ENCODE measurements around the gene AGAP1.

AGAP1 gene

GRCh38 chr2:235690082-235690808, 196.4 kb downstream of the AGAP1 start:
- Histone ChIP-seq H3K27me3 (ENCODE audit: low read depth, low read length) (no peaks in the 10 kb centered on the region), H3K4me1 (ENCODE audit: control insufficient read depth in 1 of 2, insufficient read depth in 2 of 2, low read length in 2 of 2) (peaks cover 3 to 24% of the 10 kb centered on the region in 2 donors), H3K36me3 (ENCODE audit: control insufficient read depth in 1 of 2, insufficient read depth in 2 of 2, low read length in 2 of 2) (no peaks in the 10 kb centered on the region), H3K4me3 (ENCODE audit: low read depth in 1 of 2, low read length in 2 of 2) (no peak overlapping the region), H3K9me3 (ENCODE audit: control insufficient read depth in 1 of 2, low read length in 2 of 2) (no peaks in the 10 kb centered on the region), H3K27ac (ENCODE audit: low read length) (no peak overlapping the region)

- H3K36me3 ChIP-seq (ENCODE audit: control insufficient read depth in 1 of 2, insufficient read depth in 2 of 2, low read length in 2 of 2), result no peaks in the 10 kb centered on the region
- no peaks in the 10 kb centered on the region for H3K9me3 ChIP-seq (ENCODE audit: control insufficient read depth in 1 of 2, low read length in 2 of 2)
- no peak overlapping the region for H3K27ac ChIP-seq (ENCODE audit: low read length)
- no peak overlapping the region for H3K4me3 ChIP-seq (ENCODE audit: low read depth in 1 of 2, low read length in 2 of 2)
- H3K4me1 ChIP-seq (ENCODE audit: control insufficient read depth in 1 of 2, insufficient read depth in 2 of 2, low read length in 2 of 2), result peaks cover 3 to 23% of the 10 kb centered on the region in 2 donors
- no peaks in the 10 kb centered on the region for H3K27me3 ChIP-seq (ENCODE audit: low read depth, low read length)
Measured at GRCh38 chr2:235690809-235691450, 197.1 kb downstream of the AGAP1 start.

GRCh38 chr2:235692076-235692475, 198.2 kb downstream of the AGAP1 start:
- H3K27ac ChIP-seq (ENCODE audit: low read length), result no peak overlapping the region
- no peaks in the 10 kb centered on the region for H3K9me3 ChIP-seq (ENCODE audit: control insufficient read depth in 1 of 2, low read length in 2 of 2)
- H3K4me3 ChIP-seq (ENCODE audit: low read depth in 1 of 2, low read length in 2 of 2), result no peak overlapping the region
- H3K36me3 ChIP-seq (ENCODE audit: control insufficient read depth in 1 of 2, insufficient read depth in 2 of 2, low read length in 2 of 2), result no peaks in the 10 kb centered on the region
- H3K27me3 ChIP-seq (ENCODE audit: low read depth, low read length), result no peaks in the 10 kb centered on the region
- peaks cover 3 to 26% of the 10 kb centered on the region in 2 donors for H3K4me1 ChIP-seq (ENCODE audit: control insufficient read depth in 1 of 2, insufficient read depth in 2 of 2, low read length in 2 of 2)

GRCh38 chr2:235692671-235693171, 198.9 kb downstream of the AGAP1 start:
- Histone ChIP-seq H3K36me3 (ENCODE audit: control insufficient read depth in 1 of 2, insufficient read depth in 2 of 2, low read length in 2 of 2) (no peaks in the 10 kb centered on the region), H3K9me3 (ENCODE audit: control insufficient read depth in 1 of 2, low read length in 2 of 2) (no peaks in the 10 kb centered on the region), H3K27me3 (ENCODE audit: low read depth, low read length) (no peaks in the 10 kb centered on the region), H3K4me1 (ENCODE audit: control insufficient read depth in 1 of 2, insufficient read depth in 2 of 2, low read length in 2 of 2) (peaks cover 3 to 31% of the 10 kb centered on the region in 2 donors), H3K4me3 (ENCODE audit: low read depth in 1 of 2, low read length in 2 of 2) (no peak overlapping the region), H3K27ac (ENCODE audit: low read length) (no peak overlapping the region)

GRCh38 chr2:235693279-235693678, 199.4 kb downstream of the AGAP1 start:
- no peaks in the 10 kb centered on the region for H3K9me3 ChIP-seq (ENCODE audit: control insufficient read depth in 1 of 2, low read length in 2 of 2)
- H3K4me1 ChIP-seq (ENCODE audit: control insufficient read depth in 1 of 2, insufficient read depth in 2 of 2, low read length in 2 of 2), result peaks cover 3 to 36% of the 10 kb centered on the region in 2 donors
- no peaks in the 10 kb centered on the region for H3K27me3 ChIP-seq (ENCODE audit: low read depth, low read length)
- H3K36me3 ChIP-seq (ENCODE audit: control insufficient read depth in 1 of 2, insufficient read depth in 2 of 2, low read length in 2 of 2), result no peaks in the 10 kb centered on the region
- no peak overlapping the region for H3K4me3 ChIP-seq (ENCODE audit: low read depth in 1 of 2, low read length in 2 of 2)
- H3K27ac ChIP-seq (ENCODE audit: low read length), result no peak overlapping the region

GRCh38 chr2:235694721-235695601, 201.1 kb downstream of the AGAP1 start:
- Histone ChIP-seq H3K36me3 (ENCODE audit: control insufficient read depth in 1 of 2, insufficient read depth in 2 of 2, low read length in 2 of 2) (no peaks in the 10 kb centered on the region), H3K9me3 (ENCODE audit: control insufficient read depth in 1 of 2, low read length in 2 of 2) (no peaks in the 10 kb centered on the region), H3K4me3 (ENCODE audit: low read depth in 1 of 2, low read length in 2 of 2) (no peak overlapping the region), H3K4me1 (ENCODE audit: control insufficient read depth in 1 of 2, insufficient read depth in 2 of 2, low read length in 2 of 2) (peaks cover 0 to 31% of the 10 kb centered on the region in 2 donors), H3K27ac (ENCODE audit: low read length) (no peak overlapping the region), H3K27me3 (ENCODE audit: low read depth, low read length) (no peaks in the 10 kb centered on the region)

- no peaks in the 10 kb centered on the region for H3K27me3 ChIP-seq (ENCODE audit: low read depth, low read length)
- no peak overlapping the region for H3K4me3 ChIP-seq (ENCODE audit: low read depth in 1 of 2, low read length in 2 of 2)
- H3K4me1 ChIP-seq (ENCODE audit: control insufficient read depth in 1 of 2, insufficient read depth in 2 of 2, low read length in 2 of 2), result peaks cover 0 to 25% of the 10 kb centered on the region in 2 donors
- H3K27ac ChIP-seq (ENCODE audit: low read length), result no peak overlapping the region
- H3K36me3 ChIP-seq (ENCODE audit: control insufficient read depth in 1 of 2, insufficient read depth in 2 of 2, low read length in 2 of 2), result no peaks in the 10 kb centered on the region
- H3K9me3 ChIP-seq (ENCODE audit: control insufficient read depth in 1 of 2, low read length in 2 of 2), result no peaks in the 10 kb centered on the region
Measured at GRCh38 chr2:235695602-235695895, 201.7 kb downstream of the AGAP1 start.

- Histone ChIP-seq H3K9me3 (ENCODE audit: control insufficient read depth in 1 of 2, low read length in 2 of 2) (no peaks in the 10 kb centered on the region), H3K36me3 (ENCODE audit: control insufficient read depth in 1 of 2, insufficient read depth in 2 of 2, low read length in 2 of 2) (no peaks in the 10 kb centered on the region), H3K4me1 (ENCODE audit: control insufficient read depth in 1 of 2, insufficient read depth in 2 of 2, low read length in 2 of 2) (peaks cover 2 to 19% of the 10 kb centered on the region in 2 donors), H3K27me3 (ENCODE audit: low read depth, low read length) (no peaks in the 10 kb centered on the region), H3K27ac (ENCODE audit: low read length) (no peak overlapping the region), H3K4me3 (ENCODE audit: low read depth in 1 of 2, low read length in 2 of 2) (no peak overlapping the region)
Measured at GRCh38 chr2:235697041-235697440, 203.2 kb downstream of the AGAP1 start.

- Histone ChIP-seq H3K9me3 (ENCODE audit: control insufficient read depth in 1 of 2, low read length in 2 of 2) (no peaks in the 10 kb centered on the region), H3K4me1 (ENCODE audit: control insufficient read depth in 1 of 2, insufficient read depth in 2 of 2, low read length in 2 of 2) (peaks cover 9 to 19% of the 10 kb centered on the region in 2 donors), H3K36me3 (ENCODE audit: control insufficient read depth in 1 of 2, insufficient read depth in 2 of 2, low read length in 2 of 2) (no peaks in the 10 kb centered on the region), H3K4me3 (ENCODE audit: low read depth in 1 of 2, low read length in 2 of 2) (no peak overlapping the region), H3K27me3 (ENCODE audit: low read depth, low read length) (no peaks in the 10 kb centered on the region), H3K27ac (ENCODE audit: low read length) (no peak overlapping the region)
Measured at GRCh38 chr2:235698028-235698427, 204.2 kb downstream of the AGAP1 start.

GRCh38 chr2:235698491-235698890, 204.6 kb downstream of the AGAP1 start:
- no peak overlapping the region for H3K27ac ChIP-seq (ENCODE audit: low read length)
- H3K4me3 ChIP-seq (ENCODE audit: low read depth in 1 of 2, low read length in 2 of 2), result no peak overlapping the region
- peaks cover 9 to 19% of the 10 kb centered on the region in 2 donors for H3K4me1 ChIP-seq (ENCODE audit: control insufficient read depth in 1 of 2, insufficient read depth in 2 of 2, low read length in 2 of 2)
- no peaks in the 10 kb centered on the region for H3K9me3 ChIP-seq (ENCODE audit: control insufficient read depth in 1 of 2, low read length in 2 of 2)
- no peaks in the 10 kb centered on the region for H3K27me3 ChIP-seq (ENCODE audit: low read depth, low read length)
- no peaks in the 10 kb centered on the region for H3K36me3 ChIP-seq (ENCODE audit: control insufficient read depth in 1 of 2, insufficient read depth in 2 of 2, low read length in 2 of 2)

GRCh38 chr2:235699576-235699975, 205.7 kb downstream of the AGAP1 start:
- peaks cover 9 to 19% of the 10 kb centered on the region in 2 donors for H3K4me1 ChIP-seq (ENCODE audit: control insufficient read depth in 1 of 2, insufficient read depth in 2 of 2, low read length in 2 of 2)
- no peaks in the 10 kb centered on the region for H3K9me3 ChIP-seq (ENCODE audit: control insufficient read depth in 1 of 2, low read length in 2 of 2)
- H3K4me3 ChIP-seq (ENCODE audit: low read depth in 1 of 2, low read length in 2 of 2), result no peak overlapping the region
- no peaks in the 10 kb centered on the region for H3K36me3 ChIP-seq (ENCODE audit: control insufficient read depth in 1 of 2, insufficient read depth in 2 of 2, low read length in 2 of 2)
- no peak overlapping the region for H3K27ac ChIP-seq (ENCODE audit: low read length)
- H3K27me3 ChIP-seq (ENCODE audit: low read depth, low read length), result no peaks in the 10 kb centered on the region

Measured in muscle layer of duodenum (tissue), 2 donors.